Panc1 (cell line): ENCODE results near the gene ITFG1. TPM values are rescaled to one million over a fixed set of nuclear protein-coding genes. Genes with fewer than 3 reads are reported as not detected.

Experiments used
- ATAC-seq: fragments of 200-7000 bp; cut with Tn5 transposase; 2 replicates; pipeline ENCODE4 v1.9.1; 2020; ENCODE audit warnings: mild to moderate bottlenecking, moderate library complexity
- BruUV-seq: library from RNA; stranded (reverse); fragments of 400-500 nt; replicated peaks from 2 replicates; lab custom pipeline; 2021; lab: Mats Ljungman, UMichigan
- CTCF ChIA-PET: fragments of 300-600 bp; sonication (Branson Sonifier 250); formaldehyde crosslinking; loops from one replicate; lab custom pipeline; 2022; ENCODE audit warnings: antibody characterized with exemption; lab: Charles Lee
- POLR2A ChIA-PET: fragments of 300-600 bp; sonication (Branson Sonifier 250); formaldehyde crosslinking; loops from one replicate; lab custom pipeline; 2022; ENCODE audit warnings: antibody characterized with exemption; lab: Charles Lee
- DNase-seq: peaks from one replicate; pipeline ENCODE4 v3.0.0-alpha.2; 2010; ENCODE audit warnings: low read depth, low spot score
- H3K27ac ChIP-seq: 2 replicates; pipeline ENCODE4 v1.5.1; 2011; ENCODE audit warnings: mild to moderate bottlenecking, low read length, inconsistent platforms
- H3K27me3 ChIP-seq: fragments of 200-500 bp; sonication (Bioruptor generic); 2 replicates; pipeline ENCODE4 v1.6.0; 2014; ENCODE audit warnings: low read length, inconsistent platforms; ENCODE audit not compliant: control insufficient read depth, insufficient read depth
- H3K36me3 ChIP-seq: fragments of 200-500 bp; sonication (Bioruptor generic); 2 replicates; pipeline ENCODE4 v1.5.1; 2014; ENCODE audit warnings: inconsistent platforms, mild to moderate bottlenecking, low read length, moderate library complexity; ENCODE audit not compliant: control insufficient read depth, insufficient read depth
- H3K4me1 ChIP-seq: 2 replicates; pipeline ENCODE4 v1.5.1; 2011; ENCODE audit warnings: inconsistent platforms, mild to moderate bottlenecking, low read length, moderate library complexity; ENCODE audit not compliant: control insufficient read depth, insufficient read depth
- H3K4me3 ChIP-seq, 2 experiments: 2 replicates each; pipeline ENCODE4 v1.5.1; 2011 to 2012; ENCODE audit warnings: low read depth in 2 of 2, low read length in 2 of 2, mild to moderate bottlenecking in 2 of 2, inconsistent platforms in 1 of 2, moderate library complexity in 1 of 2
- H3K9me3 ChIP-seq: fragments of 200-500 bp; sonication (Bioruptor generic); 2 replicates; pipeline ENCODE4 v1.5.1; 2014; ENCODE audit warnings: low read depth, mild to moderate bottlenecking, inconsistent platforms, low read length, moderate library complexity; ENCODE audit not compliant: control insufficient read depth, insufficient read depth
- POLR2AphosphoS5 ChIP-seq: IDR thresholded peaks from 2 replicates; pipeline ENCODE4 v1.6.1; 2012; ENCODE audit warnings: mild to moderate bottlenecking, low read depth, low read length, moderate library complexity
- SIN3A ChIP-seq: IDR thresholded peaks from 2 replicates; pipeline ENCODE4 v1.6.1; 2012; ENCODE audit warnings: low read depth, mild to moderate bottlenecking, low read length, moderate library complexity, borderline replicate concordance; ENCODE audit not compliant: insufficient read depth
- TCF7L2 ChIP-seq: IDR thresholded peaks from 2 replicates; pipeline ENCODE4 v1.6.1; 2011; ENCODE audit warnings: mild to moderate bottlenecking, low read depth, low read length, inconsistent platforms
- in situ Hi-C: cut with HindIII; loops from 2 replicates; pipeline ENCODE4 v1.10.0; 2016; ENCODE audit warnings: low sequenced_read_pairs, low pct_unique_long_range_greater_than_20kb
- intact Hi-C: fragments of 100-400 bp; cut with micrococcal nuclease; formaldehyde crosslinking; loops from one replicate; pipeline ENCODE4 v1.10.0; 2022; ENCODE audit not compliant: unreplicated experiment
- total RNA-seq: library from RNA; stranded (reverse); gene quantifications from one replicate; pipeline ENCODE4 v1.2.1, GENCODE V29; 2021; ENCODE audit not compliant: unreplicated experiment
- TF ChIP-seq, protein P1 (sequence below): fragments of 450-650 bp; IDR thresholded peaks from 2 replicates; pipeline ENCODE4 v1.5.1; 2017; ENCODE audit warnings: mild to moderate bottlenecking
- TF ChIP-seq, protein P2 (sequence below), 2 experiments: IDR thresholded peaks; 2 replicates each; pipeline ENCODE4 v1.6.1; 2011 to 2012; ENCODE audit warnings: low read depth in 2 of 2, control low read depth in 1 of 2, low read length in 1 of 2, mild to moderate bottlenecking in 1 of 2, moderate library complexity in 1 of 2; ENCODE audit not compliant: insufficient read depth in 1 of 2

Gene ITFG1
- total RNA-seq, 1 experiment from 2014 or later: 26.5 TPM

- Histone ChIP-seq H3K36me3 (no peaks in the 10 kb centered on the region), H3K27me3 (no peaks in the 10 kb centered on the region), H3K4me1 (no peaks in the 10 kb centered on the region), H3K4me3 (no peak overlapping the region), H3K27ac (no peak overlapping the region), H3K9me3 (no peaks in the 10 kb centered on the region)
- CTCF ChIA-PET: no interaction called here
- no peak for DNase-seq
- intact Hi-C loops (no loop called here), in situ Hi-C loops (no loop called here)
- POLR2A ChIA-PET: no interaction called here
- BruUV-seq: no TSS peak
- no peak for ATAC-seq
- TF ChIP-seq, protein P1, sequence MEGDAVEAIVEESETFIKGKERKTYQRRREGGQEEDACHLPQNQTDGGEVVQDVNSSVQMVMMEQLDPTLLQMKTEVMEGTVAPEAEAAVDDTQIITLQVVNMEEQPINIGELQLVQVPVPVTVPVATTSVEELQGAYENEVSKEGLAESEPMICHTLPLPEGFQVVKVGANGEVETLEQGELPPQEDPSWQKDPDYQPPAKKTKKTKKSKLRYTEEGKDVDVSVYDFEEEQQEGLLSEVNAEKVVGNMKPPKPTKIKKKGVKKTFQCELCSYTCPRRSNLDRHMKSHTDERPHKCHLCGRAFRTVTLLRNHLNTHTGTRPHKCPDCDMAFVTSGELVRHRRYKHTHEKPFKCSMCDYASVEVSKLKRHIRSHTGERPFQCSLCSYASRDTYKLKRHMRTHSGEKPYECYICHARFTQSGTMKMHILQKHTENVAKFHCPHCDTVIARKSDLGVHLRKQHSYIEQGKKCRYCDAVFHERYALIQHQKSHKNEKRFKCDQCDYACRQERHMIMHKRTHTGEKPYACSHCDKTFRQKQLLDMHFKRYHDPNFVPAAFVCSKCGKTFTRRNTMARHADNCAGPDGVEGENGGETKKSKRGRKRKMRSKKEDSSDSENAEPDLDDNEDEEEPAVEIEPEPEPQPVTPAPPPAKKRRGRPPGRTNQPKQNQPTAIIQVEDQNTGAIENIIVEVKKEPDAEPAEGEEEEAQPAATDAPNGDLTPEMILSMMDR: no peak
- TF ChIP-seq TCF7L2: no peak
- TF ChIP-seq, protein P2, sequence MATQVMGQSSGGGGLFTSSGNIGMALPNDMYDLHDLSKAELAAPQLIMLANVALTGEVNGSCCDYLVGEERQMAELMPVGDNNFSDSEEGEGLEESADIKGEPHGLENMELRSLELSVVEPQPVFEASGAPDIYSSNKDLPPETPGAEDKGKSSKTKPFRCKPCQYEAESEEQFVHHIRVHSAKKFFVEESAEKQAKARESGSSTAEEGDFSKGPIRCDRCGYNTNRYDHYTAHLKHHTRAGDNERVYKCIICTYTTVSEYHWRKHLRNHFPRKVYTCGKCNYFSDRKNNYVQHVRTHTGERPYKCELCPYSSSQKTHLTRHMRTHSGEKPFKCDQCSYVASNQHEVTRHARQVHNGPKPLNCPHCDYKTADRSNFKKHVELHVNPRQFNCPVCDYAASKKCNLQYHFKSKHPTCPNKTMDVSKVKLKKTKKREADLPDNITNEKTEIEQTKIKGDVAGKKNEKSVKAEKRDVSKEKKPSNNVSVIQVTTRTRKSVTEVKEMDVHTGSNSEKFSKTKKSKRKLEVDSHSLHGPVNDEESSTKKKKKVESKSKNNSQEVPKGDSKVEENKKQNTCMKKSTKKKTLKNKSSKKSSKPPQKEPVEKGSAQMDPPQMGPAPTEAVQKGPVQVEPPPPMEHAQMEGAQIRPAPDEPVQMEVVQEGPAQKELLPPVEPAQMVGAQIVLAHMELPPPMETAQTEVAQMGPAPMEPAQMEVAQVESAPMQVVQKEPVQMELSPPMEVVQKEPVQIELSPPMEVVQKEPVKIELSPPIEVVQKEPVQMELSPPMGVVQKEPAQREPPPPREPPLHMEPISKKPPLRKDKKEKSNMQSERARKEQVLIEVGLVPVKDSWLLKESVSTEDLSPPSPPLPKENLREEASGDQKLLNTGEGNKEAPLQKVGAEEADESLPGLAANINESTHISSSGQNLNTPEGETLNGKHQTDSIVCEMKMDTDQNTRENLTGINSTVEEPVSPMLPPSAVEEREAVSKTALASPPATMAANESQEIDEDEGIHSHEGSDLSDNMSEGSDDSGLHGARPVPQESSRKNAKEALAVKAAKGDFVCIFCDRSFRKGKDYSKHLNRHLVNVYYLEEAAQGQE (IDR thresholded peaks at IDR 0.05; ENCODE audit: insufficient read depth in 1 of 2, low read depth in 2 of 2, low read length in 1 of 2): no peak
- no peak for TF ChIP-seq POLR2AphosphoS5
- TF ChIP-seq SIN3A: no peak
These were observed 152.3 kb downstream of the ITFG1 start for GRCh38 chr16:47308601-47309000.

DNA sequence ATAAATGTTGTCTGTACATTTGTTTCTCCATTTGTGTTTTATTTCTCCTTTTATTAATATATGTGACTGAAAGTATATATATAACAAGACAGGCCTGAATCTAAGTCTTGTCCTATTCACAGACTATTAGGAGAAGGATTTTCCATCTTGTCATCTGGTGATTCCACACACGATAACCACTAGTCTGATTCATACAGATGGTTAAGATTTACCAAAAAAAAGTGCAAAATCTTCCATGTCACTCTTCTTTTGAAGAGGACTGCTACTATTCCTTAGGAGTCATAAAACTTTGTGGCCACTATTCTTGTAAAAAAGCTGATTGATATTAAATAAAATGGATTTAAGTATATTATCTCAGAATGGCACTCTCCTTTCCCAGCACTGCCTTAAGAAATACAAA, 156.3 kb downstream of the ITFG1 start:
- H3K4me1 ChIP-seq: no peaks in the 10 kb centered on the region
- POLR2A ChIA-PET: no interaction called here
- CTCF ChIA-PET: no interaction called here
- no peak overlapping the region for H3K4me3 ChIP-seq
- no peak for ATAC-seq
- H3K9me3 ChIP-seq: no peaks in the 10 kb centered on the region
- in situ Hi-C loops: no loop called here
- no TSS peak for BruUV-seq
- intact Hi-C loops: no loop called here
- no peaks in the 10 kb centered on the region for H3K36me3 ChIP-seq
- no peaks in the 10 kb centered on the region for H3K27me3 ChIP-seq
- no peak overlapping the region for H3K27ac ChIP-seq
- TF ChIP-seq, protein P1: no peak
- TF ChIP-seq TCF7L2 (no peak), POLR2AphosphoS5 (no peak), SIN3A (no peak)
- TF ChIP-seq, protein P2 (IDR thresholded peaks at IDR 0.05; ENCODE audit: insufficient read depth in 1 of 2, low read depth in 2 of 2, low read length in 1 of 2): no peak
- DNase-seq: no peak
